ENCODE data around the gene SLC22A2. TPM values are rescaled to one million over a fixed set of nuclear protein-coding genes. Genes with fewer than 3 reads are reported as not detected.

The SLC22A2 gene
- total RNA-seq, 1 donor, result not detected

GRCh38 chr6:160274871-160275510 lies 16.4 kb upstream of the SLC22A2 start:
- no peak for DNase-seq (ENCODE audit: low read depth in 2 of 3, low spot score in 2 of 3)

- no peak for DNase-seq (ENCODE audit: low read depth in 2 of 3, low spot score in 2 of 3)
Observed at GRCh38 chr6:160273750-160274149, 15.1 kb upstream of the SLC22A2 start.

GRCh38 chr6:160273196-160273595 lies 14.6 kb upstream of the SLC22A2 start:
- no peak for DNase-seq (ENCODE audit: low read depth in 2 of 3, low spot score in 2 of 3)

GRCh38 chr6:160272707-160273106 lies 14.1 kb upstream of the SLC22A2 start:
- no peak for DNase-seq (ENCODE audit: low read depth in 2 of 3, low spot score in 2 of 3)

GRCh38 chr6:160270347-160270746 lies 11.7 kb upstream of the SLC22A2 start:
- DNase-seq (ENCODE audit: low read depth in 2 of 3, low spot score in 2 of 3), result no peak

GRCh38 chr6:160269771-160270170 lies 11.2 kb upstream of the SLC22A2 start:
- DNase-seq (ENCODE audit: low read depth in 2 of 3, low spot score in 2 of 3), result no peak

- no peak for DNase-seq (ENCODE audit: low read depth in 2 of 3, low spot score in 2 of 3)
Observed at GRCh38 chr6:160269023-160269521, 10.5 kb upstream of the SLC22A2 start.

- no peak for DNase-seq (ENCODE audit: low read depth in 2 of 3, low spot score in 2 of 3)
Observed at GRCh38 chr6:160267102-160267501, 8.5 kb upstream of the SLC22A2 start.

GRCh38 chr6:160265869-160266476 lies 7.4 kb upstream of the SLC22A2 start:
- DNase-seq (ENCODE audit: low read depth in 2 of 3, low spot score in 2 of 3), result no peak

- DNase-seq (ENCODE audit: low read depth in 2 of 3, low spot score in 2 of 3), result no peak
Observed at GRCh38 chr6:160264061-160264612, 5.5 kb upstream of the SLC22A2 start.

GRCh38 chr6:160263196-160263939 lies 4.7 kb upstream of the SLC22A2 start:
- no peak for DNase-seq (ENCODE audit: low read depth in 2 of 3, low spot score in 2 of 3)

GRCh38 chr6:160261991-160262680 lies 3.5 kb upstream of the SLC22A2 start:
- DNase-seq (ENCODE audit: low read depth in 2 of 3, low spot score in 2 of 3), result peak in 1 of 3 donors; percentile 3

GRCh38 chr6:160260803-160261450 lies 2.3 kb upstream of the SLC22A2 start:
- DNase-seq (ENCODE audit: low read depth in 2 of 3, low spot score in 2 of 3), result no peak

- no peak for DNase-seq (ENCODE audit: low read depth in 2 of 3, low spot score in 2 of 3)
Observed at GRCh38 chr6:160260367-160260766, 1.7 kb upstream of the SLC22A2 start.

- no peak for DNase-seq (ENCODE audit: low read depth in 2 of 3, low spot score in 2 of 3)
Observed at GRCh38 chr6:160259598-160259997, 977 bp upstream of the SLC22A2 start.

GRCh38 chr6:160259143-160259425 lies 463 bp upstream of the SLC22A2 start:
- no peak for DNase-seq (ENCODE audit: low read depth in 2 of 3, low spot score in 2 of 3)

- DNase-seq (ENCODE audit: low read depth in 2 of 3, low spot score in 2 of 3), result no peak
Observed at GRCh38 chr6:160256445-160256844, 2.2 kb downstream of the SLC22A2 start.

GRCh38 chr6:160254467-160255312 lies 3.9 kb downstream of the SLC22A2 start:
- DNase-seq (ENCODE audit: low read depth in 2 of 3, low spot score in 2 of 3), result no peak

- DNase-seq (ENCODE audit: low read depth in 2 of 3, low spot score in 2 of 3), result no peak
Observed at GRCh38 chr6:160253714-160254113, 4.9 kb downstream of the SLC22A2 start.

- no peak for DNase-seq (ENCODE audit: low read depth in 2 of 3, low spot score in 2 of 3)
Observed at GRCh38 chr6:160253292-160253691, 5.3 kb downstream of the SLC22A2 start.
